ENCODE data around the gene DEPDC5.
A peak's percentile ranks its signal among the peaks of the same experiment; 100 is the strongest.

DEPDC5 gene

GRCh38 chr22:31723723-31724122 is 30.1 kb upstream of the DEPDC5 start:
- DNase-seq, result no peak
- TF ChIP-seq, protein P1, sequence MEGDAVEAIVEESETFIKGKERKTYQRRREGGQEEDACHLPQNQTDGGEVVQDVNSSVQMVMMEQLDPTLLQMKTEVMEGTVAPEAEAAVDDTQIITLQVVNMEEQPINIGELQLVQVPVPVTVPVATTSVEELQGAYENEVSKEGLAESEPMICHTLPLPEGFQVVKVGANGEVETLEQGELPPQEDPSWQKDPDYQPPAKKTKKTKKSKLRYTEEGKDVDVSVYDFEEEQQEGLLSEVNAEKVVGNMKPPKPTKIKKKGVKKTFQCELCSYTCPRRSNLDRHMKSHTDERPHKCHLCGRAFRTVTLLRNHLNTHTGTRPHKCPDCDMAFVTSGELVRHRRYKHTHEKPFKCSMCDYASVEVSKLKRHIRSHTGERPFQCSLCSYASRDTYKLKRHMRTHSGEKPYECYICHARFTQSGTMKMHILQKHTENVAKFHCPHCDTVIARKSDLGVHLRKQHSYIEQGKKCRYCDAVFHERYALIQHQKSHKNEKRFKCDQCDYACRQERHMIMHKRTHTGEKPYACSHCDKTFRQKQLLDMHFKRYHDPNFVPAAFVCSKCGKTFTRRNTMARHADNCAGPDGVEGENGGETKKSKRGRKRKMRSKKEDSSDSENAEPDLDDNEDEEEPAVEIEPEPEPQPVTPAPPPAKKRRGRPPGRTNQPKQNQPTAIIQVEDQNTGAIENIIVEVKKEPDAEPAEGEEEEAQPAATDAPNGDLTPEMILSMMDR (IDR thresholded peaks at IDR 0.05), result no peak

DNA sequence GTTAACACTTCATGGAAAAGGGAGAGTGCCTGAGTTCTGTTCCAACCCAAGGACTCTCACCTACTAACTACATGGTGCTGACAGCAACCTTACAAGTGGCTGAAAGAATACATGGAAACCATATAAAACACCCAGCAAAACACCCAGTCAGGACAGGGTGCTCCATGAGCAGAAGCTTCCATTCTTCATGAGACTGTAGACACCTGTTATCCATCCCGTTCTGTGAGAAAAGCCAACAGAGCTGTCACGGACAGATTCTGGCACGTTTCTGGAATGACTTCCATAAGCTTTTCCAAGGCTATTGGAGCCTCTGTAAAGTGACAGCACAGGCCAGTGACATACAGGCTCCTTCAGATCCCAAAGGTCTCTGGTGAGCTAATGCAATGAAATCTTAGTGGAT is 27.1 kb upstream of the DEPDC5 start:
- Histone ChIP-seq H3K27ac (no peak overlapping the region), H3K9me3 (no peaks in the 10 kb centered on the region), H3K27me3 (no peaks in the 10 kb centered on the region), H3K4me1 (no peaks in the 10 kb centered on the region), H3K36me3 (peaks cover 16 to 45% (median 20%) of the 10 kb centered on the region in 3 donors), H3K4me3 (no peak overlapping the region)
- TF ChIP-seq, protein P1 (IDR thresholded peaks at IDR 0.05), result no peak
- intact Hi-C loops (cut with DNase I; ENCODE audit: low total_unique reads), result no loop called here
- no peak for DNase-seq

More at GRCh38 chr22:31723723-31724122, 30.1 kb upstream of the DEPDC5 start:
- intact Hi-C loops (cut with DNase I; ENCODE audit: low total_unique reads), result no loop called here
- H3K9me3 ChIP-seq, result no peaks in the 10 kb centered on the region
- no peaks in the 10 kb centered on the region for H3K4me1 ChIP-seq
- no peaks in the 10 kb centered on the region for H3K27me3 ChIP-seq
- H3K4me3 ChIP-seq, result no peak overlapping the region
- peaks cover 24 to 72% (median 45%) of the 10 kb centered on the region in 3 donors for H3K36me3 ChIP-seq
- H3K27ac ChIP-seq, result no peak overlapping the region

DNA sequence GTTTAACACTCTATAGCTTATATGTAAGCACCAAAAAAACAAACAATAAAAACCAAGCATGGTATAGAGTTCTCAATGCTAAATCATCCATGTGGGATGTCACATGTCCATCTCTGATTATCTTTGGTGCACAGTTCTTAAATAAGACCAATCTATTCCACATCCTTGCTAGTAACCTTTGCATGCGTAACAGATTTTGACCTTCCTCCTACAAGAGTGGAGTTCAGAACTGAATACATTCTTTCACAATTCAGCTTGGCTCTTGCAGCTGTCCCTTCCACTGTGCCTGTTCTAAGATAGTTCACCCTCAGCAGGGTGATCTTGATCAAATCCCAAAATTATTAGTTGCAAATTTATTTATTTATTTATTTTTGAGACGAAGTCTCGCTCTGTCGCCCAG is 25.0 kb upstream of the DEPDC5 start:
- DNase-seq, result no peak
- Histone ChIP-seq H3K27me3 (no peaks in the 10 kb centered on the region), H3K9me3 (no peaks in the 10 kb centered on the region), H3K36me3 (peaks cover 13 to 24% (median 14%) of the 10 kb centered on the region in 3 donors), H3K4me1 (no peaks in the 10 kb centered on the region), H3K27ac (no peak overlapping the region), H3K4me3 (no peak overlapping the region)
- TF ChIP-seq, protein P1 (IDR thresholded peaks at IDR 0.05), result no peak
- intact Hi-C loops (cut with DNase I; ENCODE audit: low total_unique reads), result no loop called here

- Histone ChIP-seq H3K27me3 (no peaks in the 10 kb centered on the region), H3K36me3 (peaks cover under 1 to 14% (median 2%) of the 10 kb centered on the region in 3 donors), H3K4me3 (no peak overlapping the region), H3K4me1 (no peaks in the 10 kb centered on the region), H3K9me3 (no peaks in the 10 kb centered on the region), H3K27ac (no peak overlapping the region)
- TF ChIP-seq, protein P1 (IDR thresholded peaks at IDR 0.05), result no peak
- peak in 1 of 2 donors; percentile 10 for DNase-seq
- intact Hi-C loops (cut with DNase I; ENCODE audit: low total_unique reads), result no loop called here
These were observed 23.5 kb upstream of the DEPDC5 start for GRCh38 chr22:31730344-31730711.

DNA sequence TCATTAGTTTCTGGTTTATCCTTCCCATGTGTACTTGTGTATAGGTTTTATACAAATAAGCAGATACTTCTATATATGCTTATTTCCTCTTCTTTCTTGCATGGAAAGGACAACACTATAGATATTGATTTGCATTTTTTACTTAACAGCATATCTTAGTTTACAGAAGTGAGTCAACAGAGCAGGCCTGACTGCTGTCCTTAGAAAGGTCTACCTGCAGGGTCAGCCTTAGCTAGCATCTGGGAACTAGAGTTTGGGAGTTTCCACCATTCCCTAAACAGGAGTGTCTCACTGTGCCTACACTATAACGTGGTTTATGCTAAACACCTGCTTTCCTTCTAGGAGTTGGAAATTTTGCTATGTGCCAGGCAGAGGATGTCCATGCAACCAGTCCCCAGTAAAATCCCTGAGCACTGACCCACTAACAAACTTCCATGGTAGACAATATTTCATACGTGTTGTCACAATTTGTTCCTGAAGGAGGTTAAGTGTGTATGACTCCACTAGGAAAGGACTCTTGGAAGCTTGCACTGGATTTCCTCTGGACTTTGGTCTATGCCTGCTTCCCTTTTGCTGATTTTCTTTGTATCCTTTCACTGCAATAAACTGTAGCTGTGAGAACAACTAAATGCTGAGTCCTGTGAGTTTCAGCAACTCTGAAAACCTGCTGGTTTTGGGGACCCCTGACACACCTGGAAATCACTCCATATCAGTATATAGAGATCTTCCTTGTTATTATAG is 21.6 kb upstream of the DEPDC5 start:
- no peak overlapping the region for H3K27ac ChIP-seq
- DNase-seq, result no peak
- no peaks in the 10 kb centered on the region for H3K9me3 ChIP-seq
- no peaks in the 10 kb centered on the region for H3K4me1 ChIP-seq
- no peak overlapping the region for H3K4me3 ChIP-seq
- H3K36me3 ChIP-seq, result peaks cover 0 to 18% (median 2%) of the 10 kb centered on the region in 3 donors
- TF ChIP-seq, protein P1 (IDR thresholded peaks at IDR 0.05), result no peak
- intact Hi-C loops (cut with DNase I; ENCODE audit: low total_unique reads), result no loop called here
- no peaks in the 10 kb centered on the region for H3K27me3 ChIP-seq

Data from tibial artery (tissue), 4 donors.